Fibroblast of mammary gland (primary cell): Measurements from ENCODE around the gene CCL17.

Experiments
- DNase-seq: peaks from one replicate; pipeline ENCODE4 v3.0.0-alpha.2; 2010; ENCODE audit warnings: low read depth
- H3K4me3 ChIP-seq: 2 replicates; pipeline ENCODE4 v1.5.1; 2011; ENCODE audit warnings: low read depth, mild to moderate bottlenecking, low read length, moderate library complexity; ENCODE audit not compliant: control insufficient read depth
- CTCF ChIP-seq: conservative IDR thresholded peaks from 2 replicates; pipeline ENCODE4 v1.5.1; 2011; ENCODE audit warnings: low read depth, low read length, inconsistent platforms; ENCODE audit not compliant: control insufficient read depth, insufficient read depth

CCL17 gene

GRCh38 chr16:57401943-57402640, 2.5 kb upstream of the CCL17 start:
- no peak overlapping the region for H3K4me3 ChIP-seq
- TF ChIP-seq CTCF: no peak
- no peak for DNase-seq

GRCh38 chr16:57405097-57405496, 530 bp downstream of the CCL17 start:
- no peak for DNase-seq
- TF ChIP-seq CTCF: no peak
- no peak overlapping the region for H3K4me3 ChIP-seq

- no peak for DNase-seq
- no peak overlapping the region for H3K4me3 ChIP-seq
- TF ChIP-seq CTCF: no peak
These were observed 2.3 kb downstream of the CCL17 start for GRCh38 chr16:57406881-57407280.

- TF ChIP-seq CTCF: no peak
- no peak overlapping the region for H3K4me3 ChIP-seq
- DNase-seq: no peak
These were observed 3.2 kb downstream of the CCL17 start for GRCh38 chr16:57407521-57408353.

GRCh38 chr16:57409065-57409464, 4.5 kb downstream of the CCL17 start:
- no peak for DNase-seq
- no peak overlapping the region for H3K4me3 ChIP-seq
- TF ChIP-seq CTCF: no peak

- no peak for DNase-seq
- no peak overlapping the region for H3K4me3 ChIP-seq
- no peak for TF ChIP-seq CTCF
These were observed 5.5 kb downstream of the CCL17 start for GRCh38 chr16:57409870-57410587.
